ENCODE results near the gene CFLAR. TPM values are rescaled to one million over a fixed set of nuclear protein-coding genes. Genes with fewer than 3 reads are reported as not detected.

The CFLAR gene
- total RNA-seq, 1 donor from 2014 or later, result 103 TPM

DNA sequence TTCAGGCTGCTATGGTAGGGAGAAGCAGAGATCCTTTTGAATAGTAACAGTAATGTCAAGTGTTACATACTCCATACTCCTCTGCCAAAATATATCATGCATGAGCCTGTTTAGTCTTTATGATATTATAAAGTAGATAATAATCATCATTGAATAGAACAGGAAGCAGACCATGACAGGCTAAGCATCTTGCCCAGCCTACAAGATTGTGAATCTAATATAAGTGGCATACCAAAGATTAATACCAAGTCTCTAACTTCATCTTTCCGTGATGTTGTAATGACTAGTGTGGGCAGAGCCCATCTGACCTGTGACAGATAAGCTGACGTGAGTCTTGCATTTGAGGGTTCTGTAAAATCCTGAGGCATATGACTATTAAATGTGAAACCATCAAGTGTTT is 31.1 kb upstream of the CFLAR start:
- no peak overlapping the region for H3K4me3 ChIP-seq (ENCODE audit: low read depth, low read length)
- no peak for DNase-seq (ENCODE audit: low read depth)
- TF ChIP-seq, protein P1, sequence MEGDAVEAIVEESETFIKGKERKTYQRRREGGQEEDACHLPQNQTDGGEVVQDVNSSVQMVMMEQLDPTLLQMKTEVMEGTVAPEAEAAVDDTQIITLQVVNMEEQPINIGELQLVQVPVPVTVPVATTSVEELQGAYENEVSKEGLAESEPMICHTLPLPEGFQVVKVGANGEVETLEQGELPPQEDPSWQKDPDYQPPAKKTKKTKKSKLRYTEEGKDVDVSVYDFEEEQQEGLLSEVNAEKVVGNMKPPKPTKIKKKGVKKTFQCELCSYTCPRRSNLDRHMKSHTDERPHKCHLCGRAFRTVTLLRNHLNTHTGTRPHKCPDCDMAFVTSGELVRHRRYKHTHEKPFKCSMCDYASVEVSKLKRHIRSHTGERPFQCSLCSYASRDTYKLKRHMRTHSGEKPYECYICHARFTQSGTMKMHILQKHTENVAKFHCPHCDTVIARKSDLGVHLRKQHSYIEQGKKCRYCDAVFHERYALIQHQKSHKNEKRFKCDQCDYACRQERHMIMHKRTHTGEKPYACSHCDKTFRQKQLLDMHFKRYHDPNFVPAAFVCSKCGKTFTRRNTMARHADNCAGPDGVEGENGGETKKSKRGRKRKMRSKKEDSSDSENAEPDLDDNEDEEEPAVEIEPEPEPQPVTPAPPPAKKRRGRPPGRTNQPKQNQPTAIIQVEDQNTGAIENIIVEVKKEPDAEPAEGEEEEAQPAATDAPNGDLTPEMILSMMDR (conservative IDR thresholded peaks at IDR 0.05; ENCODE audit: low read depth, low read length), result no peak

DNA sequence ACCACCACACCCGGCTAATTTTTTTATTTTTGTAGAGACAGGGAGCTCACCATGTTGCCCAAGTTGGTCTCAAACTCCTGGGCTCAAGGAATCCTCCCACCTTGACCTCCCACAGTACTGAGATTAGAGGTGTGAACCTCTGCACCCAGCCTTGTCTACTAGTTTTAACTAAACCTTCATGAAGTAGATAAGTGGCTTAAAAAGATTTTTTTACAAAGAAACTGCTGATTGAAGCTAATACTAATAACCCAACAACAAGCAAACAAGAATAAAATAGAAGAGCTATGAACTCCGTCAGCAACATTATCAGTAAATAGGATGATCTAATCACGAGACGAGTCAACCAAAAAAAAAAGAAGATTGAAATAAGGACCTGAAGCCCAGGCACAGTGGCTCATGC is 25.4 kb upstream of the CFLAR start:
- DNase-seq (ENCODE audit: low read depth), result no peak
- H3K4me3 ChIP-seq (ENCODE audit: low read depth, low read length), result no peak overlapping the region
- TF ChIP-seq, protein P1 (conservative IDR thresholded peaks at IDR 0.05; ENCODE audit: low read depth, low read length), result no peak

DNA sequence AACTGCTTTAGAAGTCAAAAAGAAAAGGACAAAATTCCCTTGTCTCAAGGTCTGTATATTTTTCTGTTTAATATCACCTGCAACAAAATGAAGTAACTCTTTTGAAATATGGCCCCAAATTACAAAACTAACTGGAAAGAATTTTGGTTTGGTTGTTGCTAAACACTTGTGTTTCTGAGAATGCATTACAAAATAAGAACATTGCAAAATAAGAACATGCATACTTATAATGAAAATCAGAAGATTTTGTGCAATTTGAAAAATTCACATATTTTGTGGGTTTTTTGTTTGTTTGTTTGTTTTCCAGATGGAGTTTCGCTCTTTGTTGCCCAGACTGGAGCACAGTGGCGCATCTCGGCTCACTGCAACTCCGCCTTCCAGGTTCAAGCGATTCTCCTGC is 22.4 kb upstream of the CFLAR start:
- no peak overlapping the region for H3K4me3 ChIP-seq (ENCODE audit: low read depth, low read length)
- DNase-seq (ENCODE audit: low read depth), result no peak
- TF ChIP-seq, protein P1 (conservative IDR thresholded peaks at IDR 0.05; ENCODE audit: low read depth, low read length), result no peak

DNA sequence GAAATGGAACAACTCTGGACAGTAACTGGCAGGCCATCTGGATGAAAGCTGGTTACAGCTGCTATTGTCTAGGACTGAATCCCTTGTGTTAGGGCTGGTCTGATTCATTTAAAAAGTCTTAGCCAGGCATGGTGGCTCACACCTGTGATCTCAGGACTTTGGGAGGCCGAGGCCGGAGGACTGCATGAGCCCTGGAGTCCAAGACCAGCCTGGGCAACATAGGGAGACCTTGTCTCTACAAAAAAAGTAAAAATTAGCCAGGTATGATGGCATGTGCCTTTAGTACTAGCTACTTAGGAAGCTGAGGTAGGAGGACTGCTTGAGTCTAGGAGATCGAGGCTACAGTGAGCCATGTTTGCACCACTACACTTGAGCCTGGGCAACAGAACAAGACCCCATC is 15.5 kb upstream of the CFLAR start:
- DNase-seq (ENCODE audit: low read depth), result no peak
- no peak overlapping the region for H3K4me3 ChIP-seq (ENCODE audit: low read depth, low read length)
- TF ChIP-seq, protein P1 (conservative IDR thresholded peaks at IDR 0.05; ENCODE audit: low read depth, low read length), result no peak

DNA sequence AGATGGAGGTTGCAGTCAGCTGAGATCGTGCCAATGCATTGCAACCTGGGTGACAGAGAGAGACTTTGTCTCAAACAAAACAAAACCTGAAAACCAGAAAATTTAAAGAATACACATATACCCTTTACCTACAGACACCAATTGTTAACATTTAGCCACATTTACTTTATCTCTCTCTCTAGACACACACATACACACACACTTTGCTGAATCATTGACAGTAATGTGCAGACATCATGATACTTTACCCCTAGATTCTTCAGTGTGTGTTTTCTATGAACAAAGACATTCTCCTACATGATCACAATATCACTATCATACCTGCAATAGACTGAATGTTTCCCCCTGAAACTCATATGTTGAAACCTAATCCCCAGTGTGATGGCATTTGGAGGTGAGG is 10.2 kb upstream of the CFLAR start:
- TF ChIP-seq, protein P1 (conservative IDR thresholded peaks at IDR 0.05; ENCODE audit: low read depth, low read length), result no peak
- no peak for DNase-seq (ENCODE audit: low read depth)
- no peak overlapping the region for H3K4me3 ChIP-seq (ENCODE audit: low read depth, low read length)

DNA sequence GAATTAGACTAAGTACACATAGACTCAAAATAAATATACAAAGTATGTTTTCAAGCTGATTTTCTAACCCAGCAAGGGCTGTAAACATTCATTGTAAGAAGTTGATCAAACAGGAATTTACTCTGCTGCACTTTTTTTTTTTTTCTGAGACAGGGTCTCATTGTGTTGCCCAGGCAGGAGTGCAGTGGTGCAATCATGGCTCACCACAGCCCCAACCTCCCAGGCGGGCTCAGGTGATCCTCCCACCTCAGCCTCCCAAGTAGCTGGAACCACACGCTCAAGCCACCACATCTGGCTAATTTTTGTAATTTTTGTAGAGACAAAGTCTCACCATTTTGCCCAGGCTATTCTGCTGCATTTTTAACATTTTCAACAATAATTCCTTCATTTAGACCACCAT is 8.3 kb upstream of the CFLAR start:
- no peak overlapping the region for H3K4me3 ChIP-seq (ENCODE audit: low read depth, low read length)
- TF ChIP-seq, protein P1 (conservative IDR thresholded peaks at IDR 0.05; ENCODE audit: low read depth, low read length), result no peak

DNA sequence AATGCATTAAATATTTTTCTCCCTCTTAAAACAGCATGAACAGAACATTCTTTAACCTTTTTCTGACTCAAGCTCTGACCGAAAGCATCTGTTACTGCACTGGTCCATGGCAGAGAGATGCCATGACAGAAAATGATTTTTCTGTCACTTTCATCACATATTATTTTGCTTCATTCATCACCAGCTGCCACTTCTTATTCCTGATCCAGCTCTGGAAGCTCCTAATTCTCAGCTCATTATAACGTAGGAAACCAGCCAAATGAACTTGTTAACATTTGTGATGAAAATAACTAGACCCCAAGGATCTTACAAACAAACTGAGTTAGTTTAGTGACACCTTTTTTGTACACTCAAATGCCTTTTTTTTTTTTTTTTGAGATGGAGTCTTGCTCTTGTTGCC is 7.6 kb upstream of the CFLAR start:
- TF ChIP-seq, protein P1 (conservative IDR thresholded peaks at IDR 0.05; ENCODE audit: low read depth, low read length), result no peak
- DNase-seq (ENCODE audit: low read depth), result no peak
- H3K4me3 ChIP-seq (ENCODE audit: low read depth, low read length), result no peak overlapping the region

More for the DNA sequence above, 8.3 kb upstream of the CFLAR start:
- no peak for DNase-seq (ENCODE audit: low read depth)
